ENCODE data around the gene ZNF460. TPM values are rescaled to one million over a fixed set of nuclear protein-coding genes. Genes with fewer than 3 reads are reported as not detected.

Gene ZNF460
- 39.5 and 60.6 TPM in 2 replicates for total RNA-seq (2014; rRNA removed)
- Bru-seq, nascent RNA, result percentile 95 among the genes with signal in this experiment
- percentile 98 among the genes with signal in this experiment for BruChase-seq, experiment 1, labeled RNA remaining after a 6-hour chase
- percentile 98 among the genes with signal in this experiment for BruChase-seq, experiment 2, labeled RNA remaining after a 2-hour chase
- long read RNA-seq, partial matches to known transcripts, result 0 of 9 reads
- long read RNA-seq, other reads (novel, unspliced or antisense), result 5 of 9 reads

GRCh38 chr19:57280165-57280961, at the start of gene ZNF460:
Gene ZNF460 (plus strand): TSS chr19:57280485. CDS start chr19:57280807, 322 bp downstream.
- no peaks in the 10 kb centered on the region for H3K9me3 ChIP-seq (ENCODE audit: low read length)
- POLR2A ChIA-PET (ENCODE audit: unreplicated experiment), result no interaction called here
- peaks cover 51% of the 10 kb centered on the region for H3K79me2 ChIP-seq (ENCODE audit: low read length)
- BruUV-seq (replicated peaks), result TSS peak; percentile 51
- CTCF ChIA-PET, result interaction anchor here (0.6 kb wide), 1 partner anchor 70 kb away, joined by 3 read pairs; no protein-coding TSS in a partner anchor
- H3K4me2 ChIP-seq (ENCODE audit: low read length), result peak within 1 kb of the TSS; percentile 100
- TF ChIP-seq EZH2phosphoT487 (IDR thresholded peaks at IDR 0.05; ENCODE audit: borderline replicate concordance, low read length), result no peak
- TF ChIP-seq, protein P1, sequence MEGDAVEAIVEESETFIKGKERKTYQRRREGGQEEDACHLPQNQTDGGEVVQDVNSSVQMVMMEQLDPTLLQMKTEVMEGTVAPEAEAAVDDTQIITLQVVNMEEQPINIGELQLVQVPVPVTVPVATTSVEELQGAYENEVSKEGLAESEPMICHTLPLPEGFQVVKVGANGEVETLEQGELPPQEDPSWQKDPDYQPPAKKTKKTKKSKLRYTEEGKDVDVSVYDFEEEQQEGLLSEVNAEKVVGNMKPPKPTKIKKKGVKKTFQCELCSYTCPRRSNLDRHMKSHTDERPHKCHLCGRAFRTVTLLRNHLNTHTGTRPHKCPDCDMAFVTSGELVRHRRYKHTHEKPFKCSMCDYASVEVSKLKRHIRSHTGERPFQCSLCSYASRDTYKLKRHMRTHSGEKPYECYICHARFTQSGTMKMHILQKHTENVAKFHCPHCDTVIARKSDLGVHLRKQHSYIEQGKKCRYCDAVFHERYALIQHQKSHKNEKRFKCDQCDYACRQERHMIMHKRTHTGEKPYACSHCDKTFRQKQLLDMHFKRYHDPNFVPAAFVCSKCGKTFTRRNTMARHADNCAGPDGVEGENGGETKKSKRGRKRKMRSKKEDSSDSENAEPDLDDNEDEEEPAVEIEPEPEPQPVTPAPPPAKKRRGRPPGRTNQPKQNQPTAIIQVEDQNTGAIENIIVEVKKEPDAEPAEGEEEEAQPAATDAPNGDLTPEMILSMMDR (conservative IDR thresholded peaks at IDR 0.05; ENCODE audit: low read depth, low read length), result no peak
- no peak for TF ChIP-seq EZH2 (IDR thresholded peaks at IDR 0.05; ENCODE audit: low read length, unreplicated experiment)
- H3K36me3 ChIP-seq (ENCODE audit: low read depth, low read length), result peaks cover 20% of the 10 kb centered on the region
- peak within 1 kb of the TSS; percentile 95 for H2AFZ ChIP-seq (ENCODE audit: low read length)
- peaks cover 50% of the 10 kb centered on the region for H3K4me1 ChIP-seq (ENCODE audit: insufficient read depth, low read length)
- no peaks in the 10 kb centered on the region for H3K27me3 ChIP-seq (ENCODE audit: low read length)
- H3K4me3 ChIP-seq (ENCODE audit: low read length), result peak within 1 kb of the TSS; percentile 100
- H4K20me1 ChIP-seq (ENCODE audit: low read length), result peaks cover 32% of the 10 kb centered on the region
- intact Hi-C loops (cut with micrococcal nuclease), result loop anchor here (1.0 kb wide), 2 partner anchors 40 to 71 kb away; partner anchors contain the start of genes ZNF304 and ZNF805
- no peaks in the 10 kb centered on the region for H3K9me2 ChIP-seq (replicated peaks; ENCODE audit: low read length)
- peak; percentile 98 for DNase-seq
- peak; percentile 93 for ATAC-seq
- H3F3A ChIP-seq (ENCODE audit: low read length, unreplicated experiment), result peaks cover 8% of the 10 kb centered on the region
- H3K9ac ChIP-seq (ENCODE audit: low read length), result peak within 1 kb of the TSS; percentile 99
- H3K27ac ChIP-seq (ENCODE audit: low read length), result peak within 1 kb of the TSS; percentile 90

DNA sequence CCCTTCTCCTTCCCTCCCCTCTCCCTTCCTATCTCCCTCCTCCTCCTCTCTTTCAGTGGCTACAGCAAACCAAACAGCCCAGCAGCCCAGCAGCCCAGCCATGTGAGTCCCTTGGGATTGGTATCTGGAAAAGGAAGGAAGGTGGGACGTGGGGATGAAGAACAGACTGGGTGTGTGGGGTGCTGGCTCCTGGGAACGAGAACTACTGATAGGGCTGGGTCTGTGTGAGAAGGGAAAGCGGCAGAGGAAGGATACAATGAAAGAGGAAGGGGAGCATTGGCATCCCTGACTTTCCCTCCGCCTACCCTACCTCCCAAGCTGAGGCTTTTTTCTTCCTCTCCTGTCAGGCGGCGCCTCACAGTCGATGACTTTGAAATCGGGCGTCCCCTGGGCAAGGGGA, 48.6 kb upstream of the ZNF460 start:
- no peaks in the 10 kb centered on the region for H3F3A ChIP-seq (ENCODE audit: low read length, unreplicated experiment)
- no peaks in the 10 kb centered on the region for H3K79me2 ChIP-seq (ENCODE audit: low read length)
- TF ChIP-seq EZH2phosphoT487 (IDR thresholded peaks at IDR 0.05; ENCODE audit: borderline replicate concordance, low read length) (no peak), EZH2 (IDR thresholded peaks at IDR 0.05; ENCODE audit: low read length, unreplicated experiment) (no peak)
- TF ChIP-seq, protein P1 (conservative IDR thresholded peaks at IDR 0.05; ENCODE audit: low read depth, low read length), result no peak
- no peak overlapping the region for H3K4me3 ChIP-seq (ENCODE audit: low read length)
- intact Hi-C loops (cut with micrococcal nuclease), result no loop called here
- no peak for DNase-seq
- H2AFZ ChIP-seq (ENCODE audit: low read length), result no peak overlapping the region
- no peaks in the 10 kb centered on the region for H3K9me2 ChIP-seq (replicated peaks; ENCODE audit: low read length)
- ChIA-PET POLR2A (ENCODE audit: unreplicated experiment) (no interaction called here), CTCF (no interaction called here)
- ATAC-seq, result no peak
- no TSS peak for BruUV-seq (replicated peaks)
- no peaks in the 10 kb centered on the region for H4K20me1 ChIP-seq (ENCODE audit: low read length)
- H3K4me2 ChIP-seq (ENCODE audit: low read length), result no peak overlapping the region
- H3K27me3 ChIP-seq (ENCODE audit: low read length), result no peaks in the 10 kb centered on the region
- H3K9ac ChIP-seq (ENCODE audit: low read length), result no peak overlapping the region
- H3K27ac ChIP-seq (ENCODE audit: low read length), result no peak overlapping the region
- H3K9me3 ChIP-seq (ENCODE audit: low read length), result no peaks in the 10 kb centered on the region
- H3K36me3 ChIP-seq (ENCODE audit: low read depth, low read length), result no peaks in the 10 kb centered on the region
- H3K4me1 ChIP-seq (ENCODE audit: insufficient read depth, low read length), result no peaks in the 10 kb centered on the region; the same call in 1 of the 2 replicates

All from PC-3 (cell line).